PFSK-1 (cell line): ENCODE results near the gene RCSD1.

Experiments used
- FOXP2 ChIP-seq: optimal IDR thresholded peaks from 2 replicates; pipeline ENCODE3; 2011; ENCODE audit warnings: borderline replicate concordance, control low read depth, inconsistent platforms; ENCODE audit not compliant: insufficient read depth; ENCODE audit errors: extremely low read length, extremely low read depth
- POLR2AphosphoS5 ChIP-seq: IDR thresholded peaks from 2 replicates; pipeline ENCODE4 v1.6.1; 2012; ENCODE audit warnings: low read depth, mild to moderate bottlenecking, control low read depth, low read length, moderate library complexity
- SIN3A ChIP-seq: IDR thresholded peaks from 2 replicates; pipeline ENCODE4 v1.6.1; 2012; ENCODE audit warnings: mild to moderate bottlenecking, low read length, moderate library complexity, borderline replicate concordance; ENCODE audit not compliant: insufficient read depth
- TAF1 ChIP-seq: IDR thresholded peaks from 2 replicates; pipeline ENCODE4 v1.6.1; 2012; ENCODE audit warnings: low read length, control low read depth, borderline replicate concordance; ENCODE audit not compliant: insufficient read depth
- TF ChIP-seq, protein P1 (sequence below), 2 experiments: IDR thresholded peaks; 2 replicates each; pipeline versions ENCODE4 v1.6.1 to v1.8.0; 2011 to 2012; ENCODE audit warnings: low read depth in 2 of 2, low read length in 2 of 2, control low read depth in 1 of 2, inconsistent platforms in 1 of 2, mild to moderate bottlenecking in 1 of 2, moderate library complexity in 1 of 2; ENCODE audit not compliant: insufficient read depth in 1 of 2

The RCSD1 gene

GRCh38 chr1:167663002-167663772 lies 33.2 kb downstream of the RCSD1 start:
- no peak for TF ChIP-seq POLR2AphosphoS5
- TF ChIP-seq TAF1, result no peak
- TF ChIP-seq FOXP2, result no peak
- TF ChIP-seq, protein P1, sequence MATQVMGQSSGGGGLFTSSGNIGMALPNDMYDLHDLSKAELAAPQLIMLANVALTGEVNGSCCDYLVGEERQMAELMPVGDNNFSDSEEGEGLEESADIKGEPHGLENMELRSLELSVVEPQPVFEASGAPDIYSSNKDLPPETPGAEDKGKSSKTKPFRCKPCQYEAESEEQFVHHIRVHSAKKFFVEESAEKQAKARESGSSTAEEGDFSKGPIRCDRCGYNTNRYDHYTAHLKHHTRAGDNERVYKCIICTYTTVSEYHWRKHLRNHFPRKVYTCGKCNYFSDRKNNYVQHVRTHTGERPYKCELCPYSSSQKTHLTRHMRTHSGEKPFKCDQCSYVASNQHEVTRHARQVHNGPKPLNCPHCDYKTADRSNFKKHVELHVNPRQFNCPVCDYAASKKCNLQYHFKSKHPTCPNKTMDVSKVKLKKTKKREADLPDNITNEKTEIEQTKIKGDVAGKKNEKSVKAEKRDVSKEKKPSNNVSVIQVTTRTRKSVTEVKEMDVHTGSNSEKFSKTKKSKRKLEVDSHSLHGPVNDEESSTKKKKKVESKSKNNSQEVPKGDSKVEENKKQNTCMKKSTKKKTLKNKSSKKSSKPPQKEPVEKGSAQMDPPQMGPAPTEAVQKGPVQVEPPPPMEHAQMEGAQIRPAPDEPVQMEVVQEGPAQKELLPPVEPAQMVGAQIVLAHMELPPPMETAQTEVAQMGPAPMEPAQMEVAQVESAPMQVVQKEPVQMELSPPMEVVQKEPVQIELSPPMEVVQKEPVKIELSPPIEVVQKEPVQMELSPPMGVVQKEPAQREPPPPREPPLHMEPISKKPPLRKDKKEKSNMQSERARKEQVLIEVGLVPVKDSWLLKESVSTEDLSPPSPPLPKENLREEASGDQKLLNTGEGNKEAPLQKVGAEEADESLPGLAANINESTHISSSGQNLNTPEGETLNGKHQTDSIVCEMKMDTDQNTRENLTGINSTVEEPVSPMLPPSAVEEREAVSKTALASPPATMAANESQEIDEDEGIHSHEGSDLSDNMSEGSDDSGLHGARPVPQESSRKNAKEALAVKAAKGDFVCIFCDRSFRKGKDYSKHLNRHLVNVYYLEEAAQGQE (IDR thresholded peaks at IDR 0.05; ENCODE audit: insufficient read depth in 1 of 2, low read depth in 2 of 2, low read length in 2 of 2), result no peak
- TF ChIP-seq SIN3A, result no peak

DNA sequence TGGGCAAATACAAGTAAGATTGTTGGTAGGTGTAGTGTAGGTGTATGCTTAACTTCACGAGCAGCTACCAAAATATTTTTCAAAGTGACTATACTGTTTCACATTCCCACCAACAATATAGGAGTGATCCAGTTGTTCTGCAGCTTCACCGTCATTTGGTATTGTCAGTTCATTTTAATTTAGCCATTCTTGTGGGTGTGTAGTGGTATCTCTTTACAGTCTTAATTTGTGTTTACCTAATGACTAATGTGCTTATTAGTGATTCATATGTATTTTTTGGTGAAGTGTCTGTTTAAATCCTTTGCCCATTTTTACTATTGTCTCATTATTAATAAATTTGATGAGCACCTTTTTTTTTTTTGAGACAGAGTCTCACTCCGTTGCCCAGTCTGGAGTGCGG lies 35.4 kb downstream of the RCSD1 start:
- TF ChIP-seq TAF1 (no peak), FOXP2 (no peak), POLR2AphosphoS5 (no peak), SIN3A (no peak)
- TF ChIP-seq, protein P1 (IDR thresholded peaks at IDR 0.05; ENCODE audit: insufficient read depth in 1 of 2, low read depth in 2 of 2, low read length in 2 of 2), result no peak

- TF ChIP-seq, protein P1 (IDR thresholded peaks at IDR 0.05; ENCODE audit: insufficient read depth in 1 of 2, low read depth in 2 of 2, low read length in 2 of 2), result no peak
- no peak for TF ChIP-seq FOXP2
- no peak for TF ChIP-seq SIN3A
- no peak for TF ChIP-seq TAF1
- no peak for TF ChIP-seq POLR2AphosphoS5
Measured at GRCh38 chr1:167666416-167666815, 36.4 kb downstream of the RCSD1 start.

GRCh38 chr1:167667536-167667935 lies 37.5 kb downstream of the RCSD1 start:
- TF ChIP-seq POLR2AphosphoS5, result no peak
- TF ChIP-seq, protein P1 (IDR thresholded peaks at IDR 0.05; ENCODE audit: insufficient read depth in 1 of 2, low read depth in 2 of 2, low read length in 2 of 2), result no peak
- TF ChIP-seq FOXP2, result no peak
- no peak for TF ChIP-seq SIN3A
- no peak for TF ChIP-seq TAF1
